HepG2 (cell line): ENCODE results near the gene ARHGEF39. TPM values are rescaled to one million over a fixed set of nuclear protein-coding genes. Genes with fewer than 3 reads are reported as not detected.
A peak's percentile ranks its signal among the peaks of the same experiment; 100 is the strongest.

ENCODE experiments used
- ADNP ChIP-seq: sonication (generic); formaldehyde crosslinking; IDR thresholded peaks from 2 replicates; pipeline ENCODE4 v1.4.0; 2020; ENCODE audit warnings: missing genetic modification reagents
- GFI1 ChIP-seq: sonication (generic); formaldehyde crosslinking; IDR thresholded peaks from 2 replicates; pipeline ENCODE4 v1.5.0; 2020; ENCODE audit warnings: missing genetic modification reagents, mild to moderate bottlenecking, borderline replicate concordance
- GRHL1 ChIP-seq: sonication (generic); formaldehyde crosslinking; conservative IDR thresholded peaks from 2 replicates; pipeline ENCODE4 v1.8.0; 2022; ENCODE audit warnings: missing genetic modification reagents
- HNRNPK ChIP-seq: fragments of 200-400 bp; formaldehyde crosslinking; IDR thresholded peaks from 2 replicates; pipeline ENCODE4 v1.6.1; 2018; ENCODE audit warnings: low read length, low read depth, moderate library complexity, mild to moderate bottlenecking; ENCODE audit not compliant: poor library complexity, severe bottlenecking
- JARID2 ChIP-seq: sonication (generic); formaldehyde crosslinking; IDR thresholded peaks from 2 replicates; pipeline ENCODE4 v1.8.1; 2023; ENCODE audit warnings: missing genetic modification reagents, inconsistent platforms; ENCODE audit not compliant: insufficient replicate concordance
- MED1 ChIP-seq: sonication (generic); formaldehyde crosslinking; IDR thresholded peaks from 2 replicates; pipeline ENCODE4 v1.4.0; 2020; ENCODE audit warnings: missing genetic modification reagents
- MED13 ChIP-seq: sonication (generic); formaldehyde crosslinking; IDR thresholded peaks from 2 replicates; pipeline ENCODE4 v1.5.0; 2020; ENCODE audit warnings: missing genetic modification reagents
- NFATC3 ChIP-seq: sonication (generic); formaldehyde crosslinking; IDR thresholded peaks from 2 replicates; pipeline ENCODE4 v1.5.1; 2020; ENCODE audit warnings: mild to moderate bottlenecking, missing genetic modification reagents
- NFE2L2 ChIP-seq: fragments of 150-350 bp; IDR thresholded peaks from 2 replicates; pipeline ENCODE4 v1.6.1; 2014; ENCODE audit warnings: low read length
- TBL1XR1 ChIP-seq: fragments of 150-350 bp; IDR thresholded peaks from 2 replicates; pipeline ENCODE4 v1.6.1; 2014; ENCODE audit warnings: borderline replicate concordance, low read length; ENCODE audit not compliant: partially characterized antibody
- TCF12 ChIP-seq, 2 experiments: fragments of 450-650 bp in 1 of 2; sonication (generic) in 1 of 2; formaldehyde crosslinking in 1 of 2; IDR thresholded peaks; 2 replicates each; pipeline versions ENCODE4 v1.6.1 to v1.8.0; 2017 to 2022; ENCODE audit warnings: antibody characterized with exemption in 1 of 2, mild to moderate bottlenecking in 1 of 2, missing genetic modification reagents in 1 of 2, moderate library complexity in 1 of 2
- ZBTB39 ChIP-seq: sonication (generic); formaldehyde crosslinking; IDR thresholded peaks from 2 replicates; pipeline ENCODE4 v1.5.0; 2020; ENCODE audit warnings: missing genetic modification reagents
- ZC3H4 ChIP-seq: sonication (generic); formaldehyde crosslinking; IDR thresholded peaks from 2 replicates; pipeline ENCODE4 v1.4.0; 2020; ENCODE audit warnings: missing genetic modification reagents, borderline replicate concordance
- ZFY ChIP-seq: sonication (generic); formaldehyde crosslinking; IDR thresholded peaks from 2 replicates; pipeline ENCODE4 v1.4.0; 2020; ENCODE audit warnings: missing genetic modification reagents
- ZNF329 ChIP-seq: sonication (generic); formaldehyde crosslinking; IDR thresholded peaks from 2 replicates; pipeline ENCODE4 v1.9.0; 2021; ENCODE audit warnings: low read depth, mild to moderate bottlenecking, missing genetic modification reagents
- ZNF784 ChIP-seq: sonication (generic); formaldehyde crosslinking; IDR thresholded peaks from 2 replicates; pipeline ENCODE4 v1.5.1; 2020; ENCODE audit warnings: missing genetic modification reagents, mild to moderate bottlenecking, borderline replicate concordance
- ZSCAN31 ChIP-seq: sonication (generic); formaldehyde crosslinking; IDR thresholded peaks from 2 replicates; pipeline ENCODE4 v1.5.0; 2020; ENCODE audit warnings: low read depth, mild to moderate bottlenecking, missing genetic modification reagents
- polyA plus RNA-seq, 8 experiments: library from polyadenylated mRNA; depleted of rRNA in 3 of 8; stranded (reverse) in 7 of 8; unstranded in 1 of 8; fragments of >200 nt; fragmentation: Illumina TruSeq in 4 of 8; extraction: Trizol in 4 of 8; gene quantifications; 2 replicates each; pipeline versions ENCODE4 v1.2.1 to v1.2.3, GENCODE V29; 2011 to 2016; ENCODE audit warnings: low read depth in 4 of 8, missing spikeins in 1 of 8, mixed read lengths in 1 of 8; ENCODE audit not compliant: insufficient read depth in 1 of 8
- total RNA-seq, 5 experiments: library from RNA; depleted of rRNA; stranded (reverse); fragments of >200 nt; fragmentation: Illumina TruSeq; extraction: Trizol; gene quantifications; 2 replicates each; pipeline ENCODE4 v1.2.3, GENCODE V29; 2016; ENCODE audit warnings: low read depth in 1 of 5
- TF ChIP-seq, protein P1 (sequence below): sonication (generic); formaldehyde crosslinking; IDR thresholded peaks from 2 replicates; pipeline ENCODE4 v1.4.0; 2020; ENCODE audit warnings: missing genetic modification reagents, low read depth, mild to moderate bottlenecking, borderline replicate concordance
- TF ChIP-seq, protein P2 (sequence below): sonication (generic); formaldehyde crosslinking; IDR thresholded peaks from 2 replicates; pipeline ENCODE4 v1.4.0; 2020; ENCODE audit warnings: missing genetic modification reagents

The ARHGEF39 gene
- total and polyA plus RNA-seq, 2 of the 13 experiments (the other 11 are each of a cell fraction or from before 2014, with no cell fraction given): 11.2 to 12.3 TPM

GRCh38 chr9:35669331-35670145, 4.5 kb upstream of the ARHGEF39 start (continued):
- TF ChIP-seq ZNF784 (CRISPR knock-in tag): no peak
- TF ChIP-seq MED13 (CRISPR knock-in tag): no peak
- TF ChIP-seq TCF12 (IDR thresholded peaks at IDR 0.05): no peak
- no peak for TF ChIP-seq TCF12 (CRISPR knock-in tag; IDR thresholded peaks at IDR 0.05)
- no peak for TF ChIP-seq NFATC3
- peak; percentile 67; the same call in 1 of the 2 replicates for TF ChIP-seq GFI1
- peak; percentile 58 for TF ChIP-seq MED1 (CRISPR knock-in tag)
- TF ChIP-seq, protein P1, sequence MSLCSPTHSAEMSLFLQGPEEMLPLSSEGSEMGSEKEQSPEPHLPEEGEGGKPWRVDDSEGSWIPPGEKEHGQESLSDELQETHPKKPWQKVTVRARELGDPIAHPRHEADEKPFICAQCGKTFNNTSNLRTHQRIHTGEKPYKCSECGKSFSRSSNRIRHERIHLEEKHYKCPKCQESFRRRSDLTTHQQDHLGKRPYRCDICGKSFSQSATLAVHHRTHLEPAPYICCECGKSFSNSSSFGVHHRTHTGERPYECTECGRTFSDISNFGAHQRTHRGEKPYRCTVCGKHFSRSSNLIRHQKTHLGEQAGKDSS (CRISPR knock-in tag): no peak
- no peak for TF ChIP-seq TBL1XR1
- no peak for TF ChIP-seq ZC3H4 (CRISPR knock-in tag)
- TF ChIP-seq ZFY (CRISPR knock-in tag): no peak
- TF ChIP-seq ZBTB39 (CRISPR knock-in tag): no peak
- no peak for TF ChIP-seq HNRNPK
- TF ChIP-seq ZSCAN31 (CRISPR knock-in tag): no peak
- no peak for TF ChIP-seq JARID2 (CRISPR knock-in tag)
- no peak for TF ChIP-seq GRHL1
- TF ChIP-seq, protein P2, sequence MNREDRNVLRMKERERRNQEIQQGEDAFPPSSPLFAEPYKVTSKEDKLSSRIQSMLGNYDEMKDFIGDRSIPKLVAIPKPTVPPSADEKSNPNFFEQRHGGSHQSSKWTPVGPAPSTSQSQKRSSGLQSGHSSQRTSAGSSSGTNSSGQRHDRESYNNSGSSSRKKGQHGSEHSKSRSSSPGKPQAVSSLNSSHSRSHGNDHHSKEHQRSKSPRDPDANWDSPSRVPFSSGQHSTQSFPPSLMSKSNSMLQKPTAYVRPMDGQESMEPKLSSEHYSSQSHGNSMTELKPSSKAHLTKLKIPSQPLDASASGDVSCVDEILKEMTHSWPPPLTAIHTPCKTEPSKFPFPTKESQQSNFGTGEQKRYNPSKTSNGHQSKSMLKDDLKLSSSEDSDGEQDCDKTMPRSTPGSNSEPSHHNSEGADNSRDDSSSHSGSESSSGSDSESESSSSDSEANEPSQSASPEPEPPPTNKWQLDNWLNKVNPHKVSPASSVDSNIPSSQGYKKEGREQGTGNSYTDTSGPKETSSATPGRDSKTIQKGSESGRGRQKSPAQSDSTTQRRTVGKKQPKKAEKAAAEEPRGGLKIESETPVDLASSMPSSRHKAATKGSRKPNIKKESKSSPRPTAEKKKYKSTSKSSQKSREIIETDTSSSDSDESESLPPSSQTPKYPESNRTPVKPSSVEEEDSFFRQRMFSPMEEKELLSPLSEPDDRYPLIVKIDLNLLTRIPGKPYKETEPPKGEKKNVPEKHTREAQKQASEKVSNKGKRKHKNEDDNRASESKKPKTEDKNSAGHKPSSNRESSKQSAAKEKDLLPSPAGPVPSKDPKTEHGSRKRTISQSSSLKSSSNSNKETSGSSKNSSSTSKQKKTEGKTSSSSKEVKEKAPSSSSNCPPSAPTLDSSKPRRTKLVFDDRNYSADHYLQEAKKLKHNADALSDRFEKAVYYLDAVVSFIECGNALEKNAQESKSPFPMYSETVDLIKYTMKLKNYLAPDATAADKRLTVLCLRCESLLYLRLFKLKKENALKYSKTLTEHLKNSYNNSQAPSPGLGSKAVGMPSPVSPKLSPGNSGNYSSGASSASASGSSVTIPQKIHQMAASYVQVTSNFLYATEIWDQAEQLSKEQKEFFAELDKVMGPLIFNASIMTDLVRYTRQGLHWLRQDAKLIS: no peak
- no peak for TF ChIP-seq NFE2L2
- no peak for TF ChIP-seq ZNF329 (CRISPR knock-in tag)
- TF ChIP-seq ADNP (CRISPR knock-in tag): no peak
